ENCODE data around the gene ABCC9.

ABCC9 gene

GRCh38 chr12:21962236-21962635, 21.0 kb upstream of the ABCC9 start:
- TF ChIP-seq, protein P1, sequence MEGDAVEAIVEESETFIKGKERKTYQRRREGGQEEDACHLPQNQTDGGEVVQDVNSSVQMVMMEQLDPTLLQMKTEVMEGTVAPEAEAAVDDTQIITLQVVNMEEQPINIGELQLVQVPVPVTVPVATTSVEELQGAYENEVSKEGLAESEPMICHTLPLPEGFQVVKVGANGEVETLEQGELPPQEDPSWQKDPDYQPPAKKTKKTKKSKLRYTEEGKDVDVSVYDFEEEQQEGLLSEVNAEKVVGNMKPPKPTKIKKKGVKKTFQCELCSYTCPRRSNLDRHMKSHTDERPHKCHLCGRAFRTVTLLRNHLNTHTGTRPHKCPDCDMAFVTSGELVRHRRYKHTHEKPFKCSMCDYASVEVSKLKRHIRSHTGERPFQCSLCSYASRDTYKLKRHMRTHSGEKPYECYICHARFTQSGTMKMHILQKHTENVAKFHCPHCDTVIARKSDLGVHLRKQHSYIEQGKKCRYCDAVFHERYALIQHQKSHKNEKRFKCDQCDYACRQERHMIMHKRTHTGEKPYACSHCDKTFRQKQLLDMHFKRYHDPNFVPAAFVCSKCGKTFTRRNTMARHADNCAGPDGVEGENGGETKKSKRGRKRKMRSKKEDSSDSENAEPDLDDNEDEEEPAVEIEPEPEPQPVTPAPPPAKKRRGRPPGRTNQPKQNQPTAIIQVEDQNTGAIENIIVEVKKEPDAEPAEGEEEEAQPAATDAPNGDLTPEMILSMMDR (IDR thresholded peaks at IDR 0.05; ENCODE audit: borderline replicate concordance, control extremely low read depth, extremely low read depth, insufficient read depth, missing control alignments) = no peak
- in situ Hi-C loops (cut with MboI; ENCODE audit: low sequenced_read_pairs, unreplicated experiment) = no loop called here
- no peak for DNase-seq (ENCODE audit: low spot score)

- TF ChIP-seq, protein P1 (IDR thresholded peaks at IDR 0.05; ENCODE audit: borderline replicate concordance, control extremely low read depth, extremely low read depth, insufficient read depth, missing control alignments) = no peak
- in situ Hi-C loops (cut with MboI; ENCODE audit: low sequenced_read_pairs, unreplicated experiment) = no loop called here
Measured at GRCh38 chr12:21950649-21951048, 9.4 kb upstream of the ABCC9 start.

DNA sequence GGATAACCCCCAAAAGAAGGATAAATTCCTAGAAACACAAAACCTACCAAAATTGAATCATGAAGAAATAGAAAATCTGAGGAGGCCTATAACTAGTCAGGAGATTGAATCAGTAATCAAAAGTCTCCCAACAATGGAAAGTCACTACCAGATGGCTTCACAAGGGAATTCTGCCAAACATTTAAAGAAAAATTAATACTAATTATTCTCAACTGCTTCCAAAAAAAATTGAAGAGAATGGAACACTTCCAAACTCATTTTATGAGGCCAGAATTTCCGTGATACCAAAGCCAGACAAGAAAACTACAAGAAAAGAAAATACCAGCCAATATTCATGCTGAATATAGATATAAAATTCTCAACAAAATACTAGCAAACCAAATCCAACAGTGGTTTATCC, 7.8 kb upstream of the ABCC9 start:
- DNase-seq (ENCODE audit: low spot score) = no peak
- TF ChIP-seq, protein P1 (IDR thresholded peaks at IDR 0.05; ENCODE audit: borderline replicate concordance, control extremely low read depth, extremely low read depth, insufficient read depth, missing control alignments) = no peak
- in situ Hi-C loops (cut with MboI; ENCODE audit: low sequenced_read_pairs, unreplicated experiment) = no loop called here

More at GRCh38 chr12:21950649-21951048, 9.4 kb upstream of the ABCC9 start:
- no peak for DNase-seq (ENCODE audit: low spot score)

DNA sequence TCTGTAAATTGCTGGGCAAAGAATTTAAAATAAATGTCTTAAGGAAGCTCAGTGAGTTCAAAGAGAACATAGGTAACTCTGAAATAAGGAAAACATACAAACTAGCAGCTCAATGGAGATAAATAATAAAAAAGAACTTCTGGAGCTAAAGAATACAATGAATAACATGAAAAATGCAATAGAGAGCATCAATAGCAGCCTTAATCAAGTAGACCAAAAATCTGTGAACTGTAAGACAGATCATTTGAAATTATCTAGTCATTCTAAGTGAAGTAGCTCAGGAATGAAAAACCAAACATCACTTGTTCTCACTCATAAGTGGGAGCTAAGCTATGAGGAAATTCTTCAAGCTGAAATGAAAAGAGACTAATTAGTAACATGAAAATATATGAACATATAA, 5.8 kb upstream of the ABCC9 start:
- TF ChIP-seq, protein P1 (IDR thresholded peaks at IDR 0.05; ENCODE audit: borderline replicate concordance, control extremely low read depth, extremely low read depth, insufficient read depth, missing control alignments) = no peak
- in situ Hi-C loops (cut with MboI; ENCODE audit: low sequenced_read_pairs, unreplicated experiment) = no loop called here
- DNase-seq (ENCODE audit: low spot score) = no peak

DNA sequence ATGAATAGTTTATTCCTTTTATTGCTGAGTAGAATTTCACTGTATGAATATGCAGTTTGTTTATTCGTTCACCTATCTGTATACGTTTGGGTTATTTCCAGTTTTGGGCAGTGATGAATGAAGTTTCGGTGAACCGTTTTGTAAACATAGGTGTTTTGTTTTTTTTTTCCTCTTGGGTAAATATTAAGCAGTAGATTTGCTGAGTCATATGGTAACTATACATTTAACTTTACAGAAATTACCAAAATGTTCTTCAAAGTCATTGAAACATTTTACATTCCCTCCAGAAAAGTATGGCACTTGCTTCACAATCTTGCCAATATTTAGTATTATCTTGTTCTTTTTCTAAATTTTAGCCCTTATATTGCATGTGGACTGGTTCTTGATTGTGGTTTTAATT, 3.8 kb upstream of the ABCC9 start:
- TF ChIP-seq, protein P1 (IDR thresholded peaks at IDR 0.05; ENCODE audit: borderline replicate concordance, control extremely low read depth, extremely low read depth, insufficient read depth, missing control alignments) = no peak
- in situ Hi-C loops (cut with MboI; ENCODE audit: low sequenced_read_pairs, unreplicated experiment) = no loop called here
- no peak for DNase-seq (ENCODE audit: low spot score)

GRCh38 chr12:21942377-21942703, 1.1 kb upstream of the ABCC9 start:
- in situ Hi-C loops (cut with MboI; ENCODE audit: low sequenced_read_pairs, unreplicated experiment) = no loop called here
- TF ChIP-seq, protein P1 (IDR thresholded peaks at IDR 0.05; ENCODE audit: borderline replicate concordance, control extremely low read depth, extremely low read depth, insufficient read depth, missing control alignments) = no peak
- DNase-seq (ENCODE audit: low spot score) = no peak
